HL-60 (cell line): ENCODE measurements around the gene ESR1.

Experiments used
- DNase-seq, 2 experiments: peaks; one replicate each; pipeline ENCODE4 v3.0.0-alpha.2; 2010 to 2020; ENCODE audit warnings: low read depth in 1 of 2, low spot score in 1 of 2
- H3K27ac ChIP-seq: fragments of 250-450 bp; sonication (Bioruptor Pico); replicated peaks from 2 replicates; pipeline ENCODE4 v1.5.1; 2020; ENCODE audit warnings: mild to moderate bottlenecking, moderate library complexity
- H3K27me3 ChIP-seq: fragments of 250-450 bp; sonication (Bioruptor Pico); 2 replicates; pipeline ENCODE4 v1.5.1; 2021; ENCODE audit warnings: mild to moderate bottlenecking, moderate library complexity; ENCODE audit not compliant: insufficient read depth, poor library complexity, severe bottlenecking
- H3K4me3 ChIP-seq: replicated peaks from 2 replicates; pipeline ENCODE4 v1.5.1; 2011; ENCODE audit warnings: mild to moderate bottlenecking, control low read depth, low read length; ENCODE audit not compliant: insufficient read depth
- CTCF ChIP-seq: IDR thresholded peaks from one replicate; pipeline ENCODE4 v1.5.1; 2011; ENCODE audit warnings: low read length, control low read depth, inconsistent platforms; ENCODE audit not compliant: insufficient read depth
- GABPA ChIP-seq: IDR thresholded peaks from 2 replicates; pipeline ENCODE4 v1.6.1; 2012; ENCODE audit warnings: low read depth
- POLR2AphosphoS5 ChIP-seq: IDR thresholded peaks from 2 replicates; pipeline ENCODE4 v1.6.1; 2012; ENCODE audit warnings: low read depth
- SPI1 ChIP-seq: IDR thresholded peaks from 2 replicates; pipeline ENCODE4 v1.6.1; 2012; ENCODE audit warnings: low read depth, mild to moderate bottlenecking, borderline replicate concordance
- TF ChIP-seq, protein P1 (sequence below): IDR thresholded peaks from 2 replicates; pipeline ENCODE4 v1.6.1; 2012; ENCODE audit warnings: low read depth; ENCODE audit not compliant: insufficient replicate concordance

ESR1 gene

DNA sequence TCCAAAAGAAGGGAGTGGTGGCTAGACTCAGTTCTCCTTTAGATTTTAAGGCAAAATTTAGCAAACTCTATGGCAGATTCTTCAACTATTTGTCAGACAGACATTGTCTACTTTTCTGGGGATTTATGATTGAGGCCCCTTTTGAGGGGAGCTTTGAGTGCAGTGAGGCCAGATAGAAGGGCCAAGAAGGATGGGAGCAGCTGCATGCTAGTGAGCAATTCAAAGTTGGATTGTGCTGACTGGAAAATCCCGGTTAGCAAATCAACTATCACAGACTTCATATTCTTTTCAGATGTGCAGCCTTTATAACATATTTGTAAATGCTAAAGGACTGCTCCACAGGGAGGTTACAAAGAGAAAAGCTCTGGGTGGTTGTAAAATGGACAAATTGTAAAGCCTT, 35.0 kb upstream of the ESR1 start:
- Histone ChIP-seq H3K4me3 (no peak overlapping the region), H3K27ac (no peak overlapping the region), H3K27me3 (no peaks in the 10 kb centered on the region)
- no peak for TF ChIP-seq POLR2AphosphoS5
- no peak for TF ChIP-seq CTCF
- TF ChIP-seq SPI1 = no peak
- TF ChIP-seq GABPA = no peak
- TF ChIP-seq, protein P1, sequence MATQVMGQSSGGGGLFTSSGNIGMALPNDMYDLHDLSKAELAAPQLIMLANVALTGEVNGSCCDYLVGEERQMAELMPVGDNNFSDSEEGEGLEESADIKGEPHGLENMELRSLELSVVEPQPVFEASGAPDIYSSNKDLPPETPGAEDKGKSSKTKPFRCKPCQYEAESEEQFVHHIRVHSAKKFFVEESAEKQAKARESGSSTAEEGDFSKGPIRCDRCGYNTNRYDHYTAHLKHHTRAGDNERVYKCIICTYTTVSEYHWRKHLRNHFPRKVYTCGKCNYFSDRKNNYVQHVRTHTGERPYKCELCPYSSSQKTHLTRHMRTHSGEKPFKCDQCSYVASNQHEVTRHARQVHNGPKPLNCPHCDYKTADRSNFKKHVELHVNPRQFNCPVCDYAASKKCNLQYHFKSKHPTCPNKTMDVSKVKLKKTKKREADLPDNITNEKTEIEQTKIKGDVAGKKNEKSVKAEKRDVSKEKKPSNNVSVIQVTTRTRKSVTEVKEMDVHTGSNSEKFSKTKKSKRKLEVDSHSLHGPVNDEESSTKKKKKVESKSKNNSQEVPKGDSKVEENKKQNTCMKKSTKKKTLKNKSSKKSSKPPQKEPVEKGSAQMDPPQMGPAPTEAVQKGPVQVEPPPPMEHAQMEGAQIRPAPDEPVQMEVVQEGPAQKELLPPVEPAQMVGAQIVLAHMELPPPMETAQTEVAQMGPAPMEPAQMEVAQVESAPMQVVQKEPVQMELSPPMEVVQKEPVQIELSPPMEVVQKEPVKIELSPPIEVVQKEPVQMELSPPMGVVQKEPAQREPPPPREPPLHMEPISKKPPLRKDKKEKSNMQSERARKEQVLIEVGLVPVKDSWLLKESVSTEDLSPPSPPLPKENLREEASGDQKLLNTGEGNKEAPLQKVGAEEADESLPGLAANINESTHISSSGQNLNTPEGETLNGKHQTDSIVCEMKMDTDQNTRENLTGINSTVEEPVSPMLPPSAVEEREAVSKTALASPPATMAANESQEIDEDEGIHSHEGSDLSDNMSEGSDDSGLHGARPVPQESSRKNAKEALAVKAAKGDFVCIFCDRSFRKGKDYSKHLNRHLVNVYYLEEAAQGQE = no peak
- DNase-seq = no peak

- TF ChIP-seq GABPA = no peak
- TF ChIP-seq, protein P1 = no peak
- TF ChIP-seq SPI1 = no peak
- TF ChIP-seq CTCF = no peak
- H3K27me3 ChIP-seq = no peaks in the 10 kb centered on the region
Measured at GRCh38 chr6:151773382-151773781, 34.1 kb upstream of the ESR1 start.

DNA sequence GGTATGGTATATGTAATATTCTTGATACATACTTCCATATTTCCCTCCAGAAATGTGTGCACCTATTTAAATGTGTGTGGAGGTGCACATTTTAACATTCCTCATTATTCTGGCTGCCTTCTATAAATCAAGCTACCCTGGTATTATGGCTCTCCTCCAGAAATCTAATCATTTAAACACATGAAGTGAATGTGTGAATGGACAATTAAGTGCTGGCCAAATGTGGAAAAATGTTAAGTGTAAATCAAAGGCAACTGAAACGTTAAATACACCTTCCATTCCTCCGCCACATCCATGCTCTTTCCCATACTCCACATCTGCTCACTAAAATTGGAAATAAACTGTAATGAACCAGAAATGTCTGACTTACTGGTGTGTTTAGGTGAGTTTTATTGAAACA, 24.9 kb upstream of the ESR1 start:
- TF ChIP-seq SPI1 (no peak), CTCF (no peak), POLR2AphosphoS5 (no peak), GABPA (no peak)
- TF ChIP-seq, protein P1 = no peak
- no peak overlapping the region for H3K4me3 ChIP-seq
- DNase-seq = no peak
- H3K27me3 ChIP-seq = no peaks in the 10 kb centered on the region
- no peak overlapping the region for H3K27ac ChIP-seq

More at GRCh38 chr6:151773382-151773781, 34.1 kb upstream of the ESR1 start:
- no peak overlapping the region for H3K27ac ChIP-seq
- no peak overlapping the region for H3K4me3 ChIP-seq
- no peak for DNase-seq
